Endothelial cell of umbilical vein (primary cell): ENCODE measurements around the gene CIC. TPM values are rescaled to one million over a fixed set of nuclear protein-coding genes. Genes with fewer than 3 reads are reported as not detected.

Source experiments
- BruUV-seq: library from RNA; stranded (reverse); fragments of 400-500 nt; replicated peaks from 2 replicates; lab custom pipeline; 2021; lab: Mats Ljungman, UMichigan
- CTCF ChIA-PET: fragments of 300-600, 350-600 bp; sonication (Branson Sonifier 250); formaldehyde crosslinking; loops from one replicate; lab custom pipeline; 2021; ENCODE audit warnings: antibody characterized with exemption, inconsistent platforms; lab: Charles Lee
- POLR2A ChIA-PET: fragments of 300-600, 350-600 bp; sonication (Branson Sonifier 250); formaldehyde crosslinking; loops from one replicate; lab custom pipeline; 2021; ENCODE audit warnings: antibody characterized with exemption, inconsistent platforms; lab: Charles Lee
- DNase-seq: peaks from one replicate; pipeline ENCODE4 v3.0.0-alpha.2; 2011; ENCODE audit warnings: low read depth, low spot score
- FAIRE-seq: peaks from 2 replicates; lab custom pipeline; 2011; peaks lifted over from hg19 to GRCh38; lab: Jason Lieb, UNC
- H2AFZ ChIP-seq: 2 replicates; pipeline ENCODE4 v1.6.0; 2012; ENCODE audit warnings: low read depth, low read length, control low read depth, inconsistent platforms
- H3K27ac ChIP-seq: 2 replicates; pipeline ENCODE4 v1.5.1; 2011; ENCODE audit warnings: low read depth, mild to moderate bottlenecking, control low read depth, low read length, moderate library complexity; ENCODE audit not compliant: insufficient read depth
- H3K27me3 ChIP-seq, 2 experiments: 2 replicates each; pipeline versions ENCODE4 v1.6.0 to v1.6.1; 2011; ENCODE audit warnings: low read length in 2 of 2, mixed read lengths in 1 of 2; ENCODE audit not compliant: control insufficient read depth in 2 of 2, insufficient read depth in 2 of 2
- H3K36me3 ChIP-seq, 2 experiments: 2 replicates in 1 of 2; 3 replicates in 1 of 2; pipeline ENCODE4 v1.5.1; 2011; ENCODE audit warnings: low read length in 2 of 2, mild to moderate bottlenecking in 1 of 2, moderate library complexity in 1 of 2; ENCODE audit not compliant: control insufficient read depth in 2 of 2, insufficient read depth in 2 of 2; ENCODE audit errors: extremely low read depth in 1 of 2
- H3K4me1 ChIP-seq: 3 replicates; pipeline ENCODE4 v1.5.1; 2011; ENCODE audit warnings: mild to moderate bottlenecking, low read length; ENCODE audit not compliant: control insufficient read depth, insufficient read depth; ENCODE audit errors: extremely low read depth
- H3K4me2 ChIP-seq: 2 replicates; pipeline ENCODE4 v1.6.1; 2011; ENCODE audit warnings: low read length, control low read depth, mixed read lengths; ENCODE audit not compliant: insufficient read depth
- H3K4me3 ChIP-seq, 3 experiments: fragments of 200-600 bp in 1 of 3; sonication (generic), shearing (Covaris generic) in 1 of 3; replicated peaks in 1 of 3; 2 replicates each; pipeline ENCODE4 v1.5.1; 2011 to 2016; ENCODE audit warnings: control low read depth in 3 of 3, low read length in 3 of 3, mild to moderate bottlenecking in 2 of 3, inconsistent platforms in 1 of 3, low read depth in 1 of 3, moderate library complexity in 1 of 3; ENCODE audit not compliant: insufficient read depth in 1 of 3
- H3K79me2 ChIP-seq: 2 replicates; pipeline ENCODE4 v1.6.0; 2012; ENCODE audit warnings: low read length, inconsistent platforms; ENCODE audit not compliant: control insufficient read depth, insufficient read depth
- H3K9ac ChIP-seq: replicated peaks from 2 replicates; pipeline ENCODE3; 2011; ENCODE audit warnings: low read length, control low read depth; ENCODE audit not compliant: insufficient read depth; ENCODE audit errors: extremely low read depth
- H3K9me1 ChIP-seq: replicated peaks from 3 replicates; pipeline ENCODE4 v1.6.0; 2011; ENCODE audit warnings: mild to moderate bottlenecking, low read length; ENCODE audit not compliant: control insufficient read depth, insufficient read depth; ENCODE audit errors: extremely low read depth
- H3K9me3 ChIP-seq: replicated peaks from 2 replicates; pipeline ENCODE4 v1.5.1; 2012; ENCODE audit warnings: low read length, inconsistent platforms; ENCODE audit not compliant: control insufficient read depth, insufficient read depth
- H4K20me1 ChIP-seq: replicated peaks from 2 replicates; pipeline ENCODE3; 2011; ENCODE audit warnings: mild to moderate bottlenecking, low read length; ENCODE audit not compliant: control insufficient read depth, insufficient read depth; ENCODE audit errors: extremely low read depth
- EZH2 ChIP-seq: IDR thresholded peaks from 2 replicates; pipeline ENCODE4 v1.6.1; 2012; ENCODE audit warnings: borderline replicate concordance, low read depth, mild to moderate bottlenecking, moderate library complexity, low read length, inconsistent platforms; ENCODE audit not compliant: severe bottlenecking
- POLR2AphosphoS5 ChIP-seq: IDR thresholded peaks from 2 replicates; pipeline ENCODE4 v1.6.1; 2012; ENCODE audit warnings: low read depth, mild to moderate bottlenecking, control low read depth, low read length, moderate library complexity; ENCODE audit not compliant: insufficient read depth
- dilution Hi-C: fragments of 300-500 bp; cut with MboI; formaldehyde crosslinking; loops from one replicate; pipeline ENCODE4 v1.15.0; 2019; ENCODE audit warnings: low sequenced_read_pairs; ENCODE audit not compliant: extremely low pct_ligation_motif_present
- intact Hi-C: fragments of 100-400 bp; cut with micrococcal nuclease; formaldehyde crosslinking; loops from one replicate; pipeline ENCODE4 v1.10.0; 2022
- polyA plus RNA-seq, 4 experiments: library from polyadenylated mRNA; depleted of rRNA in 3 of 4; stranded (reverse) in 3 of 4; unstranded in 1 of 4; fragments of >200 nt; gene quantifications; 2 replicates each; pipeline versions ENCODE4 v1.2.1 to v1.2.3, GENCODE V29; 2011 to 2012; ENCODE audit warnings: missing spikeins in 1 of 4
- total RNA-seq: library from RNA; stranded (reverse); gene quantifications from 2 replicates; pipeline ENCODE4 v1.2.3, GENCODE V29; 2021
- TF ChIP-seq, protein P1 (sequence below): IDR thresholded peaks from 2 replicates; pipeline ENCODE4 v1.6.1; 2011; ENCODE audit not compliant: insufficient read depth, insufficient read length

Gene CIC
- total and polyA plus RNA-seq, 2 donors (not counting 3 experiments of a cell fraction or from before 2014, with no cell fraction given) = 18.4 to 86.0 TPM

DNA sequence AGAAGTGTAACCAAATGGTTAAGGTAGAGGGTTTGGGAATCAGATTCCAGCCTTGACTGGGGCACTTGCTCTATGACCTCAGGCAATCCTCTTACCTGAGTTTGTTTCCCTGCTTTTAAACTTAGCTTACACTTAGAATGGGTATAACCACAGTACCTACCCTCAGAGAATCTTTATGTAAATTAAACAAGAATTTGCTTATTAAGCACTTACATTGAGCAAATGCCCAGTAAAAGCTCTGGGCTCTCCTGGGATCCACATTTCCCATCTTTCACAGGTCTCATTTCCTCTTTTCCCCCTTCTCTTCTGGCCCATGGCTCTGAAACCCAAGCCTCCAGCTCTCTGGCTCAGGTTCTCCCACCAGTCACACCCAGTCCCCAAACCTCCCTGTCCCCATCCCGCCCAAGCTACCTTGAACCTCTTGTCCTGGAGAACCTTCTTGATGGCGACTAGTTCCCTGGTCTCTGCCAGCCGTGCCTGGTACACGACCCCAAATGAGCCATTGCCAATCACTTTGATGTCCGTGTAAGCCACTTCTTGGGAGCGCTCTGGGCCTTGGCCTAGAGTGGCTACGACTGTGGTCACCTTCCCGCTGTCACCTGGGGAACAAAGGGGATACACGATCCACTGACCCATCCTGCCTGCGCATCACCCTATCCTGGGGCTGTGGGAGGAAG lies 29.4 kb upstream of the CIC start:
- Histone ChIP-seq H3K4me1 (peaks cover 21% of the 10 kb centered on the region), H2AFZ (no peak overlapping the region), H3K27ac (no peak overlapping the region), H3K36me3 (peaks cover 0 to 24% of the 10 kb centered on the region in 2 experiments), H4K20me1 (no peaks in the 10 kb centered on the region), H3K9me1 (no peaks in the 10 kb centered on the region), H3K4me3 (no peak overlapping the region), H3K9me3 (no peaks in the 10 kb centered on the region), H3K9ac (no peak overlapping the region), H3K4me2 (no peak overlapping the region), H3K79me2 (peaks cover 32% of the 10 kb centered on the region), H3K27me3 (no peaks in the 10 kb centered on the region)
- ChIA-PET POLR2A (no interaction called here), CTCF (interaction anchor here (1.2 kb wide), 1 partner anchor 131 kb away, joined by 3 read pairs; no protein-coding TSS in a partner anchor)
- BruUV-seq = no TSS peak
- dilution Hi-C loops = no loop called here
- TF ChIP-seq EZH2 = no peak
- TF ChIP-seq, protein P1, sequence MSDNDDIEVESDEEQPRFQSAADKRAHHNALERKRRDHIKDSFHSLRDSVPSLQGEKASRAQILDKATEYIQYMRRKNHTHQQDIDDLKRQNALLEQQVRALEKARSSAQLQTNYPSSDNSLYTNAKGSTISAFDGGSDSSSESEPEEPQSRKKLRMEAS = no peak
- intact Hi-C loops = no loop called here
- DNase-seq (no peak), FAIRE-seq (no peak)

DNA sequence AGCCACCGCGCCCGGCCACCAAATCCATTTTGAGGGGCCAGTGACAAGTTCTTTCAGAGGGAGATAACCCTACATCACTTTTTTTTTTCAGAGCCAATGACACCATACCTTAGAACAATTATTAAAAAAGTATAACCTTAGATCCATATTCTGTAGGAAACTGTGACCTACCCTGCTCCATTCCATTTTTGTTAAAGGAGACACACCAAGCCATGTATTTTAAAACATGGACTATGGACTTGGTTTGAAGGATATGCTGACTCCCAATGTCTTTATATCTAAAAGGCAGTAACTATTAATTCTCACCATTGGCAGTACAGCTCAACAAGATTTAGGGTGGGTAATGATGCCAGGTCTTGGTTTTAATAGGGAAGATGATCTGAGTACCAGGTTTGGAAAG lies 27.8 kb upstream of the CIC start:
- Histone ChIP-seq H3K4me2 (peak overlapping the region; percentile 82), H3K4me1 (peaks cover 26% of the 10 kb centered on the region), H3K4me3 (peak overlapping the region; percentile 57 to 95 (median 92)), H4K20me1 (no peaks in the 10 kb centered on the region), H3K9me1 (no peaks in the 10 kb centered on the region), H3K36me3 (peaks cover 0 to 10% of the 10 kb centered on the region in 2 experiments), H3K79me2 (peaks cover 32% of the 10 kb centered on the region), H3K9ac (peak overlapping the region; percentile 85), H3K9me3 (no peaks in the 10 kb centered on the region), H2AFZ (no peak overlapping the region), H3K27ac (peak overlapping the region; percentile 3), H3K27me3 (no peaks in the 10 kb centered on the region)
- BruUV-seq = no TSS peak
- ChIA-PET CTCF (interaction anchor here (11.8 kb wide), 1 partner anchor 38 kb away, joined by 365 read pairs; no protein-coding TSS in a partner anchor), POLR2A (no interaction called here)
- FAIRE-seq (no peak), DNase-seq (no peak)
- TF ChIP-seq POLR2AphosphoS5 = no peak
- intact Hi-C loops (no loop called here), dilution Hi-C loops (no loop called here)
